Ovary (tissue), 9 donors: ENCODE results near the gene SLC29A1. TPM values are rescaled to one million over a fixed set of nuclear protein-coding genes. Genes with fewer than 3 reads are reported as not detected.
A peak's percentile ranks its signal among the peaks of the same experiment; 100 is the strongest.

Experiments used
- DNase-seq, 5 donors: peaks; one replicate each; pipeline ENCODE4 v3.0.0-alpha.2; 2019 to 2020
- H3K27ac ChIP-seq, 2 donors: fragments of 200-600 bp; one replicate each; pipeline versions ENCODE4 v1.5.1 to v1.8.0; 2019 to 2022
- H3K27me3 ChIP-seq: fragments of 200-600 bp; one replicate; pipeline ENCODE4 v1.8.0; 2022
- H3K36me3 ChIP-seq: fragments of 200-600 bp; sonication (generic); one replicate; pipeline ENCODE4 v1.5.1; 2019
- H3K4me1 ChIP-seq: one replicate; pipeline ENCODE4 v1.8.1; 2013; ENCODE audit warnings: mild to moderate bottlenecking, moderate library complexity; ENCODE audit not compliant: insufficient read depth
- H3K4me3 ChIP-seq: fragments of 200-600 bp; sonication (generic); one replicate; pipeline ENCODE4 v1.5.1; 2017
- H3K9me3 ChIP-seq, 2 donors: fragments of 200-600 bp in 1 of 2; sonication (generic) in 1 of 2; one replicate each; pipeline versions ENCODE4 v1.5.1 to v1.8.1; 2013 to 2019; ENCODE audit warnings: mild to moderate bottlenecking in 1 of 2, moderate library complexity in 1 of 2
- EP300 ChIP-seq: sonication (generic); formaldehyde crosslinking; IDR thresholded peaks from one replicate; pipeline ENCODE4 v1.6.1; 2017; ENCODE audit warnings: antibody characterized with exemption
- POLR2A ChIP-seq: fragments of 450-650 bp; IDR thresholded peaks from one replicate; pipeline ENCODE4 v1.6.1; 2017; ENCODE audit warnings: antibody characterized with exemption, mild to moderate bottlenecking, moderate library complexity
- WGBS, 3 donors: extraction: QIAGEN DNeasy Blood & Tissue Kit in 1 of 3; methylation state at CpG; one replicate each; pipeline versions ENCODE4 v1.1.5 to v1.1.7; 2013 to 2017; 5-methylcytosine and 5-hydroxymethylcytosine counted together
- intact Hi-C, 4 donors: fragments of 100-400 bp; cut with DNase I; formaldehyde crosslinking; loops; one replicate each; pipeline versions ENCODE4 v1.11.0 to v1.15.1; 2022 to 2023
- polyA plus RNA-seq, 2 donors: library from polyadenylated mRNA; stranded (reverse); fragments of 200-250 nt in 1 of 2; fragments of 350-450 nt in 1 of 2; fragmentation: Illumina TruSeq in 1 of 2; extraction: RNeasy Lipid Tissue Mini Kit (QIAGEN cat#74804) in 1 of 2; gene quantifications; one replicate each; pipeline ENCODE4 v1.2.3, GENCODE V29; 2013 to 2014
- total RNA-seq, 7 donors: library from RNA; depleted of rRNA in 2 of 7; stranded (reverse); fragments of >200 nt in 2 of 7; fragmentation: NEBNext Ultra II Directional in 3 of 7; extraction: Animal tissue kit (Norgen Biotek cat#: 25700) in 3 of 7; gene quantifications; one replicate each; pipeline versions ENCODE4 v1.1.0 to v1.2.4, GENCODE V29; 2016 to 2023
- TF ChIP-seq, protein P1 (sequence below), 3 donors: fragments of 450-650 bp in 2 of 3; fragments of 200-600 bp in 1 of 3; IDR thresholded peaks; one replicate each; pipeline versions ENCODE4 v1.5.1 to v1.8.0; 2016 to 2022; ENCODE audit warnings: antibody characterized with exemption in 3 of 3, mild to moderate bottlenecking in 1 of 3
- donor health status: DM: no; HTN: no; CAD: no; lungs with moderate emphysema.
- donor health status: DM: no; HTN: no; CAD: no.
- donor health status: Bipolar disorder and iron deficiency.
- donor health status: DM: yes; HTN: yes; CAD: no.
- donor health status: DM: no; HTN: no; CAD: no.
- donor health status: DM: yes; HTN: yes; CAD: no.

The SLC29A1 gene
- total and polyA plus RNA-seq, 9 donors = 11.2 to 54.0 (median 30.2) TPM

DNA sequence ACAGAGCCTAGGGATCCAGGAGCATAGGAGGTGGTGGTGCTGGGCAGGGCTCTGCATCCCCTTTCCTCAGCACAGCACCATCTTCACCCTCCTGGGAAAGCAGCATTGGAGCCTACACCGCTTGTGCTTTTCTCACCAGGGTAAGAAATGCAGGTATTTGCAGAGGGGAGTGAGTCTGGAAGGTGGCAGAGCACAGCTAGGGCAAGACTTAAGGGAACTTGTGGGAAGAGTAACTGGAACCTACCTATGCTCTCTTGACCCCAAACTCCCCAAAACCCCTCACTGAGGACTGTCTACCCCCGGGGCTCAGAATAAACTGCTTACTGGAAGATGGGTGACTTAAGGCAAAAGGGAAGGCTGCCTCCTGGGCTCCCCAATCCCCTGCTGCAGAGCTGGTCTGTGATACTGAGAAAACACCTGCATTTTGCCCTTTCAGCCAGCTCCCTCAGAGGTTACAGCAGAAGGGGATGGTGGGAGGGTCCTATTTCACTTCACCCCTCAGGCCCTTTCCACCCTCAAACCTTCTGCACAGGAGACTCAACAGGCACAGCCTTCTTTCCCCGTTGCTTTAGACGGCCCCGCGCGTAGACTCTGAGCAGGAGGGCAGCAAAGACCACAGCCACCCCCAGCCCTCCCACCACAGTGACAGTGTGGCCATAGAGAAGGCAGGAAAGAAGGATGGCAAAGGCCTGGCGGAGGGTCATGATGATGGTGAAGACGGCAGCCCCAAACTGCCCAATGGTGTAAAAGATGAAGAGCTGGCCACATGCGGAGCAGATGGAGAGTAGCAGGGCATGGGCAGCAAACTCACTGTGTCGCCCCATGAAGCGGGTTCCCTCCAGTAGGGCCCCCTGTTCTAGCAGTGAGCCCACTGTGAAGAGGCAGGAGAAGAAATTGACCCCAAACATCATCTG lies 31.1 kb downstream of the SLC29A1 start:
- no peaks in the 10 kb centered on the region for H3K9me3 ChIP-seq
- TF ChIP-seq POLR2A = no peak
- TF ChIP-seq, protein P1, sequence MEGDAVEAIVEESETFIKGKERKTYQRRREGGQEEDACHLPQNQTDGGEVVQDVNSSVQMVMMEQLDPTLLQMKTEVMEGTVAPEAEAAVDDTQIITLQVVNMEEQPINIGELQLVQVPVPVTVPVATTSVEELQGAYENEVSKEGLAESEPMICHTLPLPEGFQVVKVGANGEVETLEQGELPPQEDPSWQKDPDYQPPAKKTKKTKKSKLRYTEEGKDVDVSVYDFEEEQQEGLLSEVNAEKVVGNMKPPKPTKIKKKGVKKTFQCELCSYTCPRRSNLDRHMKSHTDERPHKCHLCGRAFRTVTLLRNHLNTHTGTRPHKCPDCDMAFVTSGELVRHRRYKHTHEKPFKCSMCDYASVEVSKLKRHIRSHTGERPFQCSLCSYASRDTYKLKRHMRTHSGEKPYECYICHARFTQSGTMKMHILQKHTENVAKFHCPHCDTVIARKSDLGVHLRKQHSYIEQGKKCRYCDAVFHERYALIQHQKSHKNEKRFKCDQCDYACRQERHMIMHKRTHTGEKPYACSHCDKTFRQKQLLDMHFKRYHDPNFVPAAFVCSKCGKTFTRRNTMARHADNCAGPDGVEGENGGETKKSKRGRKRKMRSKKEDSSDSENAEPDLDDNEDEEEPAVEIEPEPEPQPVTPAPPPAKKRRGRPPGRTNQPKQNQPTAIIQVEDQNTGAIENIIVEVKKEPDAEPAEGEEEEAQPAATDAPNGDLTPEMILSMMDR (IDR thresholded peaks at IDR 0.05) = no peak
- no peak for TF ChIP-seq EP300
- no peak overlapping the region for H3K27ac ChIP-seq
- no peaks in the 10 kb centered on the region for H3K27me3 ChIP-seq
- DNase-seq = peak in 1 of 5 donors; percentile 33
- peaks cover 7% of the 10 kb centered on the region for H3K4me1 ChIP-seq
- H3K4me3 ChIP-seq = no peak overlapping the region
- peaks cover 2% of the 10 kb centered on the region for H3K36me3 ChIP-seq
- 60 to 69% (median 65%) methylated on average over 12 of the region's 12 CpGs for WGBS, 3 donors
- intact Hi-C loops = no loop called here

DNA sequence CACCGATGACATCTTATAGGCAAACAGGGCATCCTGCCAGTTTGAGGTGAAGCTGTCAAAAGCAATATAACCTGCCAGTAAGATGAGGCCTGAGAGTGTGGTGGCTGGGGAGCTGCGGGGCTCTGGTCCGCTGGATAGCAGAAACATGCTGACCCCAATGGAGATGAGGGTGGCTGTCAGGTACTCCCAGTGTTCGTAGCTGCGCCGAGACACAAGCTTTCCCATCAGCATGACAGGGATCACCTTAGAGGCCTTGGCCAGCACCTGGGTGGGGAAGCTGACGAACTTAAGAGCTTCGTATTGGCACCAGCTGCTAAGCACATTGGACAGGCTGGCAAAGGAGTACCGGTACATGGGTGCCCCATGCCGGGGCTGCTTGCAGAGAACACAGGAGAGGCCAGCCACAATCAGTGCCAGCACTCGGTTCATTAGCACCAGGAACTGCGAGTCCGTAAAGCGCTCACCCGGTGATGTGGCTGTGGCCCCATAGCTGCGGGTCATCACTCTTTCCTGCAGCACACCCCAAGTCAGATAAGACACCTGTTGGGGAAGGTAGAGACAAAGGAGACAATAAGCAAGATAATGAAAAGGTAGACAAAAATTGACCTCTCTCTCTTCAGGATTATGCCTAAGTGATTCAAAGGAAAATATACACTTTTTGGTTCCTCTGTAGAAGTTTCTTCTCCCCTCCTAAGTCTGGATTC lies 31.9 kb downstream of the SLC29A1 start:
- intact Hi-C loops = no loop called here
- peaks cover 2% of the 10 kb centered on the region for H3K36me3 ChIP-seq
- peaks cover 5% of the 10 kb centered on the region for H3K4me1 ChIP-seq
- DNase-seq = peak in 1 of 5 donors; percentile 28
- no peak overlapping the region for H3K27ac ChIP-seq
- no peak overlapping the region for H3K4me3 ChIP-seq
- no peaks in the 10 kb centered on the region for H3K9me3 ChIP-seq
- WGBS, 3 donors = 57 to 70% (median 58%) methylated on average over 16 of the region's 16 CpGs
- TF ChIP-seq, protein P1 (IDR thresholded peaks at IDR 0.05) = no peak
- TF ChIP-seq EP300 = no peak
- no peaks in the 10 kb centered on the region for H3K27me3 ChIP-seq

DNA sequence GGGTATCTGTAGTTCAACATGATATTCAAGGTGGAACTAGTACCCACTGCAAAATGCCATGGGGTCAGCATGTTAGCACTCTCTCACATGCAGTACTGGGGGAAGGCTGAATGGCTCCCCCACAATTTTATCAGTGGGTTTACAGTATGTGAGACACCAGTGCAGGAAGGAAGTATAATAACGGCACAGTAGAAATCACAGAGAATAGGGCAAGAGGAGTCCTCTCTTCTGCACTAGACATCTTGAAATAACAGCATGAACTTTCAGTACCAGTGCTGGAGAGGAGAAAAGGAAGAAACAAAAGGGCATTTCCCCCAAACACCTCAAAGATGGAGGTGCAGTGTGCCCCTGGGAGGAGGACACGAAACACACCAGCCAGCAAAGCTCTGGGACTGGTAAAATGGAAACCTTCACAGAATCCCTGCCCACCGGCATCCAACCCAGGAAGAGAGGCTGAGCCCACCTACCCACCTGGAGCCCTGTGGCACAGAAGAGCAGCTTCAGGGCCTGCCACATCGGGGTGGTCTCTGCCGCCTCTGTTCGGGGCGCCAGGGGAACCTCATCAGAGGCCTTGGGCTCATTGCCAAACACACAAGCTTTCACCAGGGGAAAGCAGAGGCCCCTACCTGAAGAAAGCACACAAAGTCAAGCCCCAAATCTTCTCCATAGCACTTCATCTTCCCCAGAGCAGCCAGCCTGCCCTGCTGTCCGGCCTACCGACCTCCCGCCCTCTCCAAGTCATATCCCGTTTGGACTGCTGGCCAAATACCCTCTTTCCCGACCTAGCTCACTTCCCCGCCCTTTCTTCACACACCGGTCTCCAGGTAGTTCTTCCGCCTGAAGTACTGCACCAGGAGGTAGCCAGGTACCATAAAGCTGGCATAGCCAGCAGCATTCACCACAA lies 32.7 kb downstream of the SLC29A1 start:
- peak in 1 of 5 donors; percentile 48 for DNase-seq
- intact Hi-C loops = no loop called here

More for the DNA sequence above, 32.7 kb downstream of the SLC29A1 start:
- TF ChIP-seq EP300 = no peak
- TF ChIP-seq, protein P1 (IDR thresholded peaks at IDR 0.05) = no peak
- TF ChIP-seq POLR2A = no peak
- peaks cover 5% of the 10 kb centered on the region for H3K4me1 ChIP-seq
- no peaks in the 10 kb centered on the region for H3K9me3 ChIP-seq
- no peaks in the 10 kb centered on the region for H3K27me3 ChIP-seq
- peak overlapping the region; percentile 74 for H3K4me3 ChIP-seq
- H3K27ac ChIP-seq = peak overlapping the region; percentile 94 to 95
- WGBS, 3 donors = 17 to 22% (median 21%) methylated on average over 15 of the region's 15 CpGs
- H3K36me3 ChIP-seq = peaks cover under 1% of the 10 kb centered on the region
